MCF 10A (cell line): ENCODE results near the gene LHFPL2. TPM values are rescaled to one million over a fixed set of nuclear protein-coding genes. Genes with fewer than 3 reads are reported as not detected.

Source experiments
- BruUV-seq: library from RNA; stranded (reverse); fragments of 400-500 nt; replicated peaks from 2 replicates; lab custom pipeline; 2021; lab: Mats Ljungman, UMichigan
- CTCF ChIA-PET: fragments of 300-600 bp; sonication (Branson Sonifier 250); formaldehyde crosslinking; extraction: SDS; loops from one replicate; lab custom pipeline; 2021; ENCODE audit warnings: antibody characterized with exemption, inconsistent platforms; lab: Yijun Ruan, JAX
- POLR2A ChIA-PET: fragments of 300-600, 350-650 bp; sonication (Branson Sonifier 250); formaldehyde crosslinking; extraction: SDS; loops from one replicate; lab custom pipeline; 2020; ENCODE audit warnings: antibody characterized with exemption, inconsistent platforms; lab: Yijun Ruan, JAX
- DNase-seq: peaks from one replicate; pipeline ENCODE4 v3.0.0-alpha.2; 2018; ENCODE audit not compliant: unreplicated experiment
- H3K27ac Mint-ChIP-seq: one replicate; pipeline ENCODE4 v1.8.0; 2022; ENCODE audit warnings: mild to moderate bottlenecking, low read depth, mixed read lengths; ENCODE audit not compliant: unreplicated experiment
- H3K27me3 Mint-ChIP-seq: one replicate; pipeline ENCODE4 v1.8.0; 2022; ENCODE audit warnings: mixed read lengths; ENCODE audit not compliant: insufficient read depth, unreplicated experiment
- H3K36me3 Mint-ChIP-seq: one replicate; pipeline ENCODE4 v1.8.0; 2022; ENCODE audit warnings: mild to moderate bottlenecking, moderate library complexity, mixed read lengths; ENCODE audit not compliant: insufficient read depth, unreplicated experiment
- H3K4me1 Mint-ChIP-seq: one replicate; pipeline ENCODE4 v1.8.0; 2022; ENCODE audit warnings: mixed read lengths; ENCODE audit not compliant: insufficient read depth, unreplicated experiment
- H3K4me3 Mint-ChIP-seq: one replicate; pipeline ENCODE4 v1.8.0; 2022; ENCODE audit warnings: mild to moderate bottlenecking, moderate library complexity, mixed read lengths; ENCODE audit not compliant: unreplicated experiment
- H3K9me3 Mint-ChIP-seq: one replicate; pipeline ENCODE4 v1.8.0; 2022; ENCODE audit warnings: mixed read lengths; ENCODE audit not compliant: unreplicated experiment
- intact Hi-C: fragments of 100-400 bp; cut with micrococcal nuclease; formaldehyde crosslinking; loops from 2 replicates; pipeline ENCODE4 v1.14.1; 2022
- total RNA-seq: library from RNA; stranded (reverse); gene quantifications from 2 replicates; pipeline ENCODE4 v1.2.3, GENCODE V29; 2022
- TF ChIP-seq, protein P1 (sequence below): fragments of 200-600 bp; IDR thresholded peaks from one replicate; pipeline ENCODE4 v1.8.0; 2022; ENCODE audit warnings: antibody characterized with exemption, mild to moderate bottlenecking; ENCODE audit not compliant: unreplicated experiment

The LHFPL2 gene
- total RNA-seq, 1 experiment from 2014 or later, result 45.9 TPM

- H3K9me3 Mint-ChIP-seq, result no peaks in the 10 kb centered on the region
- peaks cover 28% of the 10 kb centered on the region for H3K4me1 Mint-ChIP-seq
- TF ChIP-seq, protein P1, sequence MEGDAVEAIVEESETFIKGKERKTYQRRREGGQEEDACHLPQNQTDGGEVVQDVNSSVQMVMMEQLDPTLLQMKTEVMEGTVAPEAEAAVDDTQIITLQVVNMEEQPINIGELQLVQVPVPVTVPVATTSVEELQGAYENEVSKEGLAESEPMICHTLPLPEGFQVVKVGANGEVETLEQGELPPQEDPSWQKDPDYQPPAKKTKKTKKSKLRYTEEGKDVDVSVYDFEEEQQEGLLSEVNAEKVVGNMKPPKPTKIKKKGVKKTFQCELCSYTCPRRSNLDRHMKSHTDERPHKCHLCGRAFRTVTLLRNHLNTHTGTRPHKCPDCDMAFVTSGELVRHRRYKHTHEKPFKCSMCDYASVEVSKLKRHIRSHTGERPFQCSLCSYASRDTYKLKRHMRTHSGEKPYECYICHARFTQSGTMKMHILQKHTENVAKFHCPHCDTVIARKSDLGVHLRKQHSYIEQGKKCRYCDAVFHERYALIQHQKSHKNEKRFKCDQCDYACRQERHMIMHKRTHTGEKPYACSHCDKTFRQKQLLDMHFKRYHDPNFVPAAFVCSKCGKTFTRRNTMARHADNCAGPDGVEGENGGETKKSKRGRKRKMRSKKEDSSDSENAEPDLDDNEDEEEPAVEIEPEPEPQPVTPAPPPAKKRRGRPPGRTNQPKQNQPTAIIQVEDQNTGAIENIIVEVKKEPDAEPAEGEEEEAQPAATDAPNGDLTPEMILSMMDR, result no peak
- POLR2A ChIA-PET, result no interaction called here
- CTCF ChIA-PET, result interaction anchor here (1.1 to 1.3 kb wide), 2 partner anchors 287 to 332 kb away, joined by 3 to 4 read pairs; no protein-coding TSS in a partner anchor
- H3K27ac Mint-ChIP-seq, result no peak overlapping the region
- intact Hi-C loops, result no loop called here
- H3K4me3 Mint-ChIP-seq, result no peak overlapping the region
- H3K27me3 Mint-ChIP-seq, result no peaks in the 10 kb centered on the region
- no TSS peak for BruUV-seq
- no peak for DNase-seq
- H3K36me3 Mint-ChIP-seq, result peaks cover 46% of the 10 kb centered on the region
Measured at GRCh38 chr5:78631931-78632330, 16.6 kb downstream of the LHFPL2 start.

GRCh38 chr5:78630047-78630446, 18.5 kb downstream of the LHFPL2 start:
- CTCF ChIA-PET, result interaction anchor here (0.6 to 1.2 kb wide), 4 partner anchors 51 to 158 kb away, joined by 3 to 8 read pairs (median 4); no protein-coding TSS in a partner anchor
- H3K27ac Mint-ChIP-seq, result no peak overlapping the region
- H3K36me3 Mint-ChIP-seq, result peaks cover 53% of the 10 kb centered on the region
- intact Hi-C loops, result no loop called here
- peaks cover 19% of the 10 kb centered on the region for H3K4me1 Mint-ChIP-seq
- no peak for DNase-seq
- BruUV-seq, result no TSS peak
- H3K9me3 Mint-ChIP-seq, result no peaks in the 10 kb centered on the region
- no peak overlapping the region for H3K4me3 Mint-ChIP-seq
- TF ChIP-seq, protein P1, result no peak
- POLR2A ChIA-PET, result interaction anchor here (1.4 kb wide), 1 partner anchor 8 kb away, joined by 8 read pairs; no protein-coding TSS in a partner anchor
- no peaks in the 10 kb centered on the region for H3K27me3 Mint-ChIP-seq

GRCh38 chr5:78629624-78630023, 18.9 kb downstream of the LHFPL2 start:
- intact Hi-C loops, result no loop called here
- TF ChIP-seq, protein P1, result no peak
- DNase-seq, result no peak
- H3K9me3 Mint-ChIP-seq, result no peaks in the 10 kb centered on the region
- no peaks in the 10 kb centered on the region for H3K27me3 Mint-ChIP-seq
- no peak overlapping the region for H3K27ac Mint-ChIP-seq
- peaks cover 19% of the 10 kb centered on the region for H3K4me1 Mint-ChIP-seq
- BruUV-seq, result no TSS peak
- H3K36me3 Mint-ChIP-seq, result peaks cover 57% of the 10 kb centered on the region
- H3K4me3 Mint-ChIP-seq, result no peak overlapping the region
- ChIA-PET CTCF (interaction anchor here (0.6 to 1.2 kb wide), 3 partner anchors 51 to 158 kb away, joined by 4 to 8 read pairs (median 4); no protein-coding TSS in a partner anchor), POLR2A (interaction anchor here (0.6 to 1.4 kb wide), 3 partner anchors 9 to 17 kb away, joined by 3 to 8 read pairs (median 3); no protein-coding TSS in a partner anchor)

DNA sequence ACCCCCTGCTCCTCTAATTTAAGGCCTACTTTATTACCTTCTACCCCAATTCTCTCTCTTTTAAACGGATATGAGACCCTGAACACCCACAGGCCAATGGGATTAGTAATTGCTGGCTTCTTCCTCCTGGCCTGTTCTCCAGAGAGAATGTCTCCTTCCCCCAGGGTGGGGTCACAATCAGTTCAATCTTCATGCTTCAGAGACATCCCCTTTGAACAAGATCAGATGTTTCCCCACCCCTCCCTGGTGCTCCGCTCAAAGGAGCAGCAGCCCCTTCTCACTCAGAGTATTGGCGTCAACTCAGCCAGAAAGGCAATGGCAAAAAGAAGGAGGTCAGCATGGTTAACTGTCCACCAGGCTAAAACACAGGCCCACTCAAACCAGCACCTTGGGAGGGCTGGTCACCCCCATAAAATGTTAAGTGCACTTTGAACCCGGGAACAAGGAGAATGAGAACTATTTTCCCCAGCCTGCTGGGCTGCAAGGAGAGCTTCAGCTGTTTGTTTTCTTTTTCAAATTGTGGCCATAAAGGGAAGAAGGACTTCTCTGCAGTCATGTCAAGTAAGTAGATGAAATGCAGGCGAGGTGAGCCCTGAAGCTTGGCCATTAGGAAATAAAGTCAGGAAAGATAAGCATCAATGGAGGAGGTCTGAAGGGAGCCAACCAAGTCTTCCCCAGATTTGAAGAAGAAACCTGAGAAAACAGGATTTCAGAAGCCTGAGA, 20.1 kb downstream of the LHFPL2 start:
- Mint-ChIP-seq H3K4me3 (no peak overlapping the region), H3K9me3 (no peaks in the 10 kb centered on the region), H3K27me3 (no peaks in the 10 kb centered on the region), H3K27ac (peak overlapping the region; percentile 71), H3K36me3 (peaks cover 65% of the 10 kb centered on the region), H3K4me1 (peaks cover 19% of the 10 kb centered on the region)
- no peak for DNase-seq
- CTCF ChIA-PET, result interaction anchor here (0.7 to 2.4 kb wide), 5 partner anchors 11 to 336 kb away, joined by 3 to 8 read pairs (median 5); no protein-coding TSS in a partner anchor
- no TSS peak for BruUV-seq
- intact Hi-C loops, result no loop called here
- POLR2A ChIA-PET, result interaction anchor here (1.1 to 1.4 kb wide), 3 partner anchors 10 to 102 kb away, joined by 3 to 5 read pairs (median 4); no protein-coding TSS in a partner anchor
- TF ChIP-seq, protein P1, result no peak
